HG03064 (cell line): Measurements from ENCODE around the gene TES.

Source experiments
- ATAC-seq: cut with Tn5 transposase; IDR thresholded peaks from one replicate; pipeline ENCODE4 v1.9.1; 2021; ENCODE audit warnings: low read depth; ENCODE audit not compliant: unreplicated experiment

Gene TES

DNA sequence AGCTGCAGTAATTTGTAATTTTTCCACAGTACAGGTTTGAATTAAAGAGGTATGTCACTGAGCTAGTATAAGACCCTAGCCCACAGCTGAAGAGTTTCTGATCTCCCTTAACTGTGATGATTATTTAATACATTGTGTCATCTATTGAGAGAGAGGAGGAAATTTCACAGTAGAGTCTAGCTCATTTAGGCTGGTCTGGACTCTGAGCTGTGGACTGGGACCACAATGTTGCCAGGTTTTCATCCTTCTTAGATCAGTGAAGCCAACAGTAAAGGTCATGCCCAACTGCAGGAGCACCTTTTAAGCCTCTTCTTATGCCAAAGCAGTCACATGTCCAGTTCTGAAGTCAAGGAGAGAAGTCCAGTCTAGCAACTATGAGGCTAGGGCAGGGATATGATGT lies 8.9 kb downstream of the TES start:
- no peak for ATAC-seq

DNA sequence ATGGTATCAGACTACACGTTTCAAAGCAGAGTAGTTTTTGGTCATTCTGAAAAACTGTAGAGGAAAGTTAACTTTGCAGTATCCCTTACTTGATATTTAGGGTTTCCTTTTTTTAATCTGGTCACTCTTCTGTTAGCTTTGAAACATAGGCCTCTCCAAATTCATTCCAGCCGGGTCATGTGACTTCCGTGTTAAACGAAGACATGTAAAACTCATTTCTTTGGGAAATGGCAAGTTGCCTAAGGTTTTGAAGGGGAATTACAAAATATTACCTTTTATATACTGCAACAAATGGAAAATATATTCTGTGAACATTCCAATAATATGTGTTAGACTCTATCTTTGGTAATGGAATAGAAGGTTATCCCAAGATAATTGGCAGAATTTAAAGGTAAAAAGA lies 9.5 kb downstream of the TES start:
- ATAC-seq = no peak

DNA sequence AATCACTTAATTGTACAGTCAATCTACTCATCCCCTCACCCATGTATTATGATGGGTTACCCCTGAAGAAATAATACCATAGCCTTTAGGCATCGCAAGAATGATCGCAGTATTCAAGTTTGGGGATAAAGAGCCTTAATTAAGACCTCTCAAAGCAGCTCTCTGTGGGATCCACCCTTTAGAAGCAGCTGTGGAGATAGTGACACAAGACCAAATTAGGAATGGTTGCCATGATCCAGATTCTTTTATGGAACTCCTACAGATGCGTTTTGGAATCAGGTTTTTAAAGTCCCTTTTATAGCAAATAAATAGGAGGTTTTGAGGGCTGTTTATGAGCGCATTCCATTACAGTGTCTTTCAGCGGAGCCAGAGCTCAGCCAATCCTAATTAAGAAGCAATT lies 12.2 kb downstream of the TES start:
- no peak for ATAC-seq

DNA sequence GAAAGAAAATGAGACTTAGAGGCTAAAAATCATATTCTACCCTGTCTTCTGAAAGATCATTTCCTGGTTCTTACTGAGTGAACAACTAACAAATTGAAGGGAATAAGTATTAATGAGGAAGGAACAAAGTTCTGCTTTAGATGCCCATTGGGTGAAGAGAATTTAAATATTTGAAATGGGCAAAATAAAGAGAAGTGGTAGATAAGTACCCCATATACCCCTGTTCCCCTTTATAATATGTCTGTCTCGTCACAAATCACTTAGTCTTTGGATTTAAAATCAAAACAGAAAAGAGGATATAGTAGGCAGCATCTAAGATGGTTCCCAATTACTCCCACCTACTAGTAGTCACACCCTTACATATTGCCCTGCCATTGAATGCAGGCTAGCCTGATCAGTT lies 13.2 kb downstream of the TES start:
- no peak for ATAC-seq

- no peak for ATAC-seq
These were observed 14.3 kb downstream of the TES start for GRCh38 chr7:116224492-116225098.

DNA sequence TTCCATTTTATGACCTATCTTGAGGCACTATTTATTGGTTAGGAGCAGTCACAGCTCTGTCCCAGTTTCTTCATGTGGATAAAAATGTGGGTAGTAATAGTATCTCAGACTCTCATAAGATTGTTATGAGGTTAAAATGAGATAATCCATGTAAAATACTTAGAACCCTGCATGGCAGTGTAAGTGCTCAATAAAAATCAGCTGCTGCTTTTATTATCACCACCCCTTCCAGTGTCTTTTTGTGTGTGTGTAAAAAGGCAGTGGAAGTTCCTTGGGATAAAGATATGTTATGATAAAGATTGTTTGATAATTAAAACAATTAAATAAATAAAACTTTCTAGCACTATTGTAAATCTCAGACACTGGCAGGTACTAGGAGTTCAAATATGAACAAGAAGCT lies 15.5 kb downstream of the TES start:
- ATAC-seq = no peak

DNA sequence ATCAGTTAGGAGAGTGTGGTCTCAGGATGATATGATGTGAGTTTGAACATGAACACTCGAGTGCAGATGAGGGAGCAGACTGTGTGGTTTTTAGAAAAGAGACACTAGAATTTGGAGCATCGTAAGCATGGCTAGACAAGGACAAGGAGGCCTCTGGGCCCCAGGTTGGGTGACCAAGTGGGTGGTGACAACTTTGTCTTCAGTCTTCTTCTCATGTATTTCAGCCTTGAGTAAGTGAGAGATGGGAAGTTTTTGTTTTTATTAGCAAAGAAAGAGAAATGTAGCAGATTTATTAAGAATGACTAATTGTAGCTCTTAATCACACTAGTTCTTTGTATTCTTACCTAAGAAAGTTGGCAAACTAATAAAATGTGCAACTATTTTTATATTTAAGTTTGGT lies 16.3 kb downstream of the TES start:
- no peak for ATAC-seq

DNA sequence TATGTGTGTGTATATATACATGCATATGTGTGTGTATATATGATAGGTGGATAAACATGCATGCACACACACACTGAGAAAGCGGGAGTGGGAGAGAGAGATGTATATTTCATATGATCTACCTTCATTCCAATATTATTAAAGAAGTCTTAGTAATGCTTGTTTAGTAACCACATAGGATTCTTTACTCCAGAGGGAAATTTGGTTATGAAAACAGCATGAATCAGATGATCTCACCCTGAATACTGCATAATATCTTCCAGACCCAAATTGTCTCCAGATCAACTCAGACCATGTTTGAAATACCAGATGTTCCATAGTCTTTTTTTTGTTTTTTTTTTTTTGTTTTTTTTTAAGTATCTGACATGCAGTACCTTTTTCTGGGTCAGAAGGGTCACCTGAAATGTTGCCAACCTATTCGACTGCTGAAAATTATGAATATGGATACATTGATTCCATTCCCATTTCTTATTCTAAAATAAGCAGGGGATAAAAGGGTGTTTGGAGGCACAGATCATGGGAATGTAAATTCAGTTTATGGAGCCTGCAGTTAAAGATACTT lies 17.4 kb downstream of the TES start:
- ATAC-seq = no peak

GRCh38 chr7:116228241-116228640 lies 17.9 kb downstream of the TES start:
- ATAC-seq = no peak

- ATAC-seq = no peak
These were observed 19.0 kb downstream of the TES start for GRCh38 chr7:116229366-116229765.

- ATAC-seq = no peak
These were observed 20.1 kb downstream of the TES start for GRCh38 chr7:116230191-116231005.

DNA sequence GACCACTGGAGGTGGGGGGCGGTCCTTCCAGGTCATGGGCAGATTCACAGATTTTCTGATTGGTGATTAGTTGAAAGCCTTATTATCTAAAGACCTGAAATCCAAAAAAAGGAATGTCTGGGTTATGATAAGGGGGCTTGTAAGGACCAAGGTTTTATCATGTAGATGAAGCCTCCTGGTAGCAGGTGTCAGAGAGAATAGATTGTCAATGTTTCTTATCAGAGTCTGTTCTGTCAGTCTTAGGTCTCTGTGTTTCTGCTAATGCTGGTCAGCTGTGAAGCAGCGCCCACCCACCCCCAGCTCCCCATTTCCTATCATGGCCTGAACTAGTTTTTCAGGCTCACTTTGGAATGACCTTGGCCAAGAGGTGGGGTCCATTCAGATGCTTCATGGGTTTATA lies 21.2 kb downstream of the TES start:
- ATAC-seq = no peak

GRCh38 chr7:116231949-116232348 lies 21.6 kb downstream of the TES start:
- ATAC-seq = no peak

- ATAC-seq = no peak
These were observed 22.0 kb downstream of the TES start for GRCh38 chr7:116232350-116232749.

GRCh38 chr7:116232920-116233319 lies 22.6 kb downstream of the TES start:
- no peak for ATAC-seq

GRCh38 chr7:116234517-116235200 lies 24.3 kb downstream of the TES start:
- ATAC-seq = no peak

DNA sequence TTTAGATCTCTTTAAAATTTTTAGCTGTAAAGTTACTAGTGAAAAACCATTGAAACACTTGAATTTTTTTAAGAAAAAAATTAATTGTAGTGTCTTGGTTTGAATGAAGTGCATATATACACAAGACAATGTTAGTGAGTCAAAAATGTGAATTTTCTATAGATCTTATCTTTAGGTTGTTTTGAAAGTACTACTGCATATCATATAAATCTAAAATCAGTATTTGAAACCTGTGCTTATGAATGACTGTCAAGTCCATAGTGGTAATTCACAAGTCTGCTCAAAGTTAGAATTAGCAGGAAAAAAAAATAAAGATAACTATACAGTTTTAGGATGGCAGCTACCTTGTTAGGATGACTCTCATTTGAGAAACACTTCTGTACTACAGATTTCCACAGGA lies 25.0 kb downstream of the TES start:
- ATAC-seq = no peak

DNA sequence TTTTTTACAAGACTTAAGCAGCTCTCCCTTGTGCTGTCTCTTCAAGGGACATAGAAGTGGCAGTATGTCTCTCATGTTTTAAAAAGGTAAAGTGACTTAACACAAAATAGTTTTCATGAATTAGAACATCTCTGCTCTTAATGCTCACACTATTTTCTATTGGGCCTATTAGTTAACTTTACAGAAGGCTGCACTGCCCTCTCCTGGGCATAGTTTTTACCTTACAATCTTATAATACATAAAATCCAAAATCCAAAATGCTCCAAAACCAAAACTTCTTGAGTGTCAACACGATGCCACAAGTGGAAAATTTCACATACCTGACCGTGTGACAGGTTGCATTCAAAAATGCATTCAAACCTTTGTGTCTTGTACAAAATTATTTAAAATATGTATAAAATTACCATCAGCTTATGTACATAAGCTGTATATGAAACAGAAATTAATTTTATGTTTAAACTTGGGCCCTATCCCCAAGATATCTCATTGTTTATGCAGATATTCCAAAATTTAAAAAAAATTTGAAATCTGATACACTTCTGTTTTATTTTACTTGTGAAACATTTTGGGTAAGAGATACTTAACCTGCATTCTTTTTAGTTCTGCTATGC lies 25.8 kb downstream of the TES start:
- ATAC-seq = no peak

- ATAC-seq = no peak
These were observed 28.7 kb downstream of the TES start for GRCh38 chr7:116239020-116239419.

- ATAC-seq = no peak
These were observed 29.1 kb downstream of the TES start for GRCh38 chr7:116239434-116239833.

DNA sequence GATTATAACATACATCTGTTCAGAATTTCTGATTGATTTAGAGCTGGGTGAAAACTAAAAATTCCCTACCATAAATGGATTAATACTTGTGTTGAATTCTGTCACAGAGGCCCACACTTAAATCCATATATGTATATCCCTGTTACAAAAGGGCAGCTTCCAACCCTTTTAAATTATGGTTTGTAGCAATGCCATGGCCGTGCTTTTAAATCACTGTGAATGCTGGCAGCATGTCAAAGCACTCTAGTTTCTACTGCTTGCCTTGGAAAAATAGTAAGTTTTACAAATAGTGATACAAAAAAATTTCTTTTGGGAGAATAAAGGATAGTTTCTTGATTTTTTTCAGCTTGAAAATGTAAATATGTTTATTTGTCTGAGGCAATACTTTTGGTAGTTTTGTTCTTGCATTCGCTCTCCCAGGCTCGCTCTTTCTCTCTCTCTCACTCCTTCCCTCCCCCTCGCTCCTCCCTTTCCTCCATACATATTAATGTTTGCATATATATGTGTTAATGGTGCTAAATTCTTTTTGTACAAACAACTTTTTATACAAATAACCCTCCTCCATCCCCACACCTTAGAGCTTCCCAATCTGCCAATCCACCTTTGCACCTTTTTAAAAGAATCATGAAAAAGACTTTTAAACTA lies 29.8 kb downstream of the TES start:
- ATAC-seq = no peak
